ENCODE data around the gene ALG2. TPM values are rescaled to one million over a fixed set of nuclear protein-coding genes. Genes with fewer than 3 reads are reported as not detected.

ALG2 gene, protein sequence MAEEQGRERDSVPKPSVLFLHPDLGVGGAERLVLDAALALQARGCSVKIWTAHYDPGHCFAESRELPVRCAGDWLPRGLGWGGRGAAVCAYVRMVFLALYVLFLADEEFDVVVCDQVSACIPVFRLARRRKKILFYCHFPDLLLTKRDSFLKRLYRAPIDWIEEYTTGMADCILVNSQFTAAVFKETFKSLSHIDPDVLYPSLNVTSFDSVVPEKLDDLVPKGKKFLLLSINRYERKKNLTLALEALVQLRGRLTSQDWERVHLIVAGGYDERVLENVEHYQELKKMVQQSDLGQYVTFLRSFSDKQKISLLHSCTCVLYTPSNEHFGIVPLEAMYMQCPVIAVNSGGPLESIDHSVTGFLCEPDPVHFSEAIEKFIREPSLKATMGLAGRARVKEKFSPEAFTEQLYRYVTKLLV
- 28.1 and 46.6 TPM in 2 replicates for total RNA-seq

- peak; percentile 97 to 98 for DNase-seq (ENCODE audit: low read depth in 2 of 2)
Observed at GRCh38 chr9:99221621-99222415, at the start of gene ALG2, which contains the start of gene SEC61B. Gene ALG2, minus strand, starts transcription at chr9:99221942. Its CDS starts 48 bp downstream, at chr9:99221894. Gene SEC61B, plus strand, starts transcription at chr9:99222282. Its CDS starts 82 bp downstream, at chr9:99222364.

- DNase-seq (ENCODE audit: low read depth in 2 of 2): no peak
Observed at GRCh38 chr9:99270491-99270890, 48.7 kb upstream of the ALG2 start.

DNA sequence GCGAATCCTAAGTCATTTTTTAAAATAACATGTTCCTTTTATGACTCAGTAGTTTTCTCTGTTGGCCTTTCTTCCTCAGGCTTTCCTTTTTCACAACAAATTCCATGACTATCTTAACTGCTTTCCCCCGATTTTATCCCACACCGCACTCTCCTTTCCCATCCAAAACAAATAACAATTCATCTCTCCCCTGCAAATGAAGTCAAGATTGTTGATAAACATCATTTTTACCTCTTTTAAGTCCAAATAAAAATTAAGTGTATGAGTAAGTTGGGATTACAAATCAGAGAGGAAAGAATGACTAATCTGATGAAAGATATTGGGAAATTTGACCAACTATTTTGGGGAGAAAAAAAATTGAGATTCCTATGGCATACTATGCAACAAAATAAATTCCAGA lies 47.7 kb upstream of the ALG2 start:
- DNase-seq (ENCODE audit: low read depth in 2 of 2): peak in 1 of 2 donors; percentile 59

DNA sequence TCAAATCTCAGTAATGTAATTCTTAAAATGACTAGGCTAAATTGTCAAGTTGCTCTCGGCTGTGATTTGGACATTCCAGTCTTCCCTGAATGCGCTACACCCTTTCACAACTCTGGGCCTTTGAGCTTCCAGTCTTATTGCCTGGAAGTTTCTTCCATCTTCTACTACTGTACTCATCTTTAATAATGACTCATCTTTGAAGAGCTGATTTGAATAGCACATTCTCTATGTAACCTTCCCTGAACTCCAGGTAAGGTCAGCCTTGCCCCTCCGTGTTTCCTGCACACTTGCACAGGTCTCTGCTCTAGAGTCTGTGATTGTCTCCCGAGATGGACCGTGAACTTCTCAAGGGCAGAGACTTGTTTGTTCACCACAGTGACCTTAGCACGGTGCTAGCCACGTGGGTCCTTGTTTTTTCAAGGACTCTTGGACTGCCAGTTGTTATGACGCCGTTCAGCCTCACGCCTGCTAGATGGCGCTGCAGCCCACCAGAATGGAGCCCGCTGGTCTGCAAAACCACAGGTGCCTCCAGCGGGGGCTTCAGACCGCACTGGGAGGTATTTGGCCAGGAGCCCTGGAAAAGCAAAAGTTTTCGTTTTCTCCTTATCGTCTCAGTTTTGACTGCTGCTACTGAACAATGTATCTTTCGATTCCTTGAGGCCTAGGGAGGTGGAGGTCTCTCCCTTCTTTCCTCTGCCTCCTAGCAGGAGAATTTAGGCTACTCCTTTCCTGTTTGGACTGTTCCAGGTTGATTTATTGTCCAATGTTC lies 44.7 kb upstream of the ALG2 start:
- peak; percentile 72 to 76 for DNase-seq (ENCODE audit: low read depth in 2 of 2)

DNA sequence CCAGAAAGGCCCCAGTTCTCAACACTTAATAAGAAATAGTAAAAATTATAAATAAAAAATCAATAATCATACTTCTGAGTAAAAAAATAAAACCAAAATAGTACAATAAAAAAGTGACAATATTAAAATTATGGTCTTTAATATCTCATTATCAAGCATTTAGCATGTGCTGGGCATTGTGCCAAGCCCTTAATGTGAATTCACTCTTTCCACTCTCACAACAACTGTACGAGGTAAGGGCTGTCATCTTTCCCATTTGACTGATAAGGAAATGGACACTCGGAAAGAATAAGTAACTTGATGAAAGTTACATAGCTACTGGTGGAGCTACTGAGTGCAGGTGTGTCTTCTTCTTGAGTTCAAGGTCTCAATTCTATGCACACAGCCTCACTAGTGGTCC lies 43.9 kb upstream of the ALG2 start:
- peak in 1 of 2 donors; percentile 49 for DNase-seq (ENCODE audit: low read depth in 2 of 2)

- DNase-seq (ENCODE audit: low read depth in 2 of 2): peak in 1 of 2 donors; percentile 38
Observed at GRCh38 chr9:99264070-99264680, 42.4 kb upstream of the ALG2 start.

GRCh38 chr9:99262949-99263418 lies 41.2 kb upstream of the ALG2 start:
- no peak for DNase-seq (ENCODE audit: low read depth in 2 of 2)

DNA sequence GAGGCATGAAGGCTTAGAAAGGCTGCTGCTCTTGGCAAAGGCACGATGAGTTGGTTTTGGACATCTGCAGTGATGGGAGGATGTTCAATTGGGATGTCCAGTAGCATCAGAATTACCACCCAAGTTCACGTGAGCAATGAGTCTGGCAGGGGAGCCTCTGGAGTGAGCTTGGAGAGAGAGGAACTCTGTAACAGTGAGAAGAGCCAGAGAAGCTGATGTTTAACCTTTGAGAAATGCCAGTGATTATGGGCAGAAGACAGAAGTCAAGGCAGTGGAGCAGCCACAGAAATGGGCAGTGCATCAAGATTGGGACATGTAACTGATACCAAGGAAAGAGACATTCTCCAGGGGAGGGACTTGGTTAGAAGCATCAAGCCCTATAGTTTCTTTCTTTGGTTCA lies 40.2 kb upstream of the ALG2 start:
- DNase-seq (ENCODE audit: low read depth in 2 of 2): no peak

DNA sequence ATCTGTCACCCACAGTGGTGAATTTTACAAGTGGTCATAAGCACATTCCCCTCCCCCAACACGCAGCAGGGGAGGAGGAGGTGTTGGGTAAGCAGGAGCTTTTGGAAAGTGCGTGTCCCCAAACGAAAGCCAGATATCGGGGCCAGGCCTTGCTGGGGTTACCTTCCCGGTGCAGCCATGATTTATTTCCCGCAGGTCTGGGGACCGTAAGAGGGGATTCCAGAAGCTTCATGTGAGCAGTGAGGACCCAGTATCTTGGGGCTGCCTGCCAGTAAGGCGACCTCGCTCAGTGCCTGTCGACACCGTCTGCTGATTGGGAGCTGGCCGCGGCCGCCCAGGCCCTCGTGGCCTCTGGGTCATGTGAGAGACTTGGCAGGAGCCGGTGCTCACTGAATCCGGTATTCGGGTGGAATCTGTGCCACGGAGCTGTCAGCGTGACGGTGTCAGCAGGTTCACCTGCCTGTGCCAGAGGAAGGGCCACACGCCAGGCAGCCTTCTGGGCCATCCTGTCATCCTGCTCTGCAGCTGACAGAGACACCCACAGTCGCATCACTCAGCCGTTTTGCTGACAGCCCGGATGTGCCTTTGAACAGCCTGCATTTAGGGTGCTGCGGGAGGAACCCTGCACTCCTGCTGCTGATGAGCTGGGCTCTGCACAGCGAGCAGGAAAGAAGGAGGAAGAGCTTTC lies 37.6 kb upstream of the ALG2 start:
- DNase-seq (ENCODE audit: low read depth in 2 of 2): peak; percentile 36 to 92

GRCh38 chr9:99257723-99258389 lies 36.1 kb upstream of the ALG2 start:
- no peak for DNase-seq (ENCODE audit: low read depth in 2 of 2)

DNA sequence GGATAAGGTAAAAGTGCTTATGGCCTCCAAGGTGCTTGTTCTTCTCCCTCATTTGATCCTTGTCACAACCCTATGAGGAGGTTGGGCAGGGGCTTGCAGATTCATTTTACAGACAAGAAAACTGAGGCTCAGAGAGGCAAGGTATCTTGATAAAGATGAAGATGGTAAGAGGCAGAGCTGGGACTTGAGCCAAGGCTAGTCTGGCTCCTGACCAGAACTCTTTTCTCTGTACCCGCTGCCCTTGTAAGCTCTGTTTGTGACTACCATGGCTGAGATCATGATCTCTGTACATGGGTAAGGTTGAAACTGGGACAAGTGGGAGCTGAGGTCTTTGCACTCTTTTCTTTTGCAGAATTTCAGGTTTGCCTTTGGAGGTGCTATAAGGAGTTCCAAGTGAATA lies 33.9 kb upstream of the ALG2 start:
- peak in 1 of 2 donors; percentile 5 for DNase-seq (ENCODE audit: low read depth in 2 of 2)

DNA sequence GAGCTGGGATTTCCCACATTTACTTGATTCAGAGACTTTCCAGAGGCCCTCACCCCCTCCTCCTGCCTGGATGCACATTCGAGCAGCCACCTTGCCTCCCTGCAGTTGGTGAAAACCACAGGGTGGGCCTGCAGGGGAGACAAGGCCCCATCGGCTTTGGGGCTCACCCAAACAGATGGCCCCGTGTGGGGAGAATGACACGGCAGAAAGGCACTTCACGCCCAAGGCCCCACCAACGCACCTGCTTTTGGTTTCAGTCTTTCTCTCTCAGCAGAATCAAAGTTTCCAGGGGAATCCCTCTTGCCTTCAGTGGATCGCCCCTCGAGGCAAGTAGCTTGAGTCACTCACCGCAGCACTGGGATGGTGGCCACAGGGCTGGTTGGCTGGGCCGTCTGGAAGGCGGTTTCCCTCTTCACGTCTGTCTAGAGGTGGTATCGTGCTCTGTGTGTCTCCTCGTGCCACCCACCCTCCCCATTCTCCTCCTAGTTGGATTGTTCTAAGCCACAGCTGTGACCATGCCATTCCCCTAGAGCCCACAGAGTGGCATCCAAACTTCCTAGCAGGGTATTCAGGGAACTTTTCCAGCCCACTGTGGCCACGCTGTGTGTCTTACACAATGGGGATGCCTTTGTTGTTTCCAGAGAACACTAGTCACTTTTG lies 32.2 kb upstream of the ALG2 start:
- no peak for DNase-seq (ENCODE audit: low read depth in 2 of 2)

DNA sequence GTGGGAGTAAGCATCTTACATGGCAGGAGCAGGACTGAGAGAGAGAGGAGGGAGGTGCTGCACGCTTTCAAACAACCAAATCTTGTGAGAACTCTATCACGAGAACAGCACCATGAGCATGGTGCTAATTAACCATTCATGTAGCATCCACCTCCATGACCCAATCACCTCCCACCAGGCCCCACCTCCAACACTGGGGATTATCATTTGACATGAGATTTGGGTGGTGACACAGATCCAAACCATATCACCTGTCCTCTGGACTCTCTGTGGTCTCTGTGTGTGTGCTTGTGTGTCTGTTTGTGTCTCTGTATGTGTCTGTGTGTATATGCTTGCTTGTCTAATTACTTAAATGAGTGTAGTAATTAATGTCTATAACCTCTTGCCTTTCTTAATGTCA lies 31.4 kb upstream of the ALG2 start:
- no peak for DNase-seq (ENCODE audit: low read depth in 2 of 2)

DNA sequence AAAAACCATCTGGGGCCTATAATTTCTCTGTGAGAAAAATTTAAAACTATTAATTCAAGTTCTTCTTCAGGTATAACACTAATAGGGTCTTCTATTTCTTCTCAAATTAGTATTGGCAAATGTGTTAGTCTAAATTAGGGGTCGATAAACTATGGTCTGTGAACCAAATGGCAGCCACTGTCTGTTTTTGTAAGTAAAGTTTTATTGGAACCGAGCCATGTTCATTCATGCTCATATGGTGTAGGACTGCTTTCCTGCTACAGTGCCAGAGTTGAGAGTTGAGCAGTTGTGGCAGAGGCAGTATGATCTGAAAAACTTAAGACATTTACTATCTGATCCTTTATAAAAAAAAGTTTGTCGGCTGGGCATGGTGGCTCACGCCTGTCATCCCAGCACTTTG lies 29.4 kb upstream of the ALG2 start:
- no peak for DNase-seq (ENCODE audit: low read depth in 2 of 2)

- no peak for DNase-seq (ENCODE audit: low read depth in 2 of 2)
Observed at GRCh38 chr9:99249619-99250018, 27.9 kb upstream of the ALG2 start.

DNA sequence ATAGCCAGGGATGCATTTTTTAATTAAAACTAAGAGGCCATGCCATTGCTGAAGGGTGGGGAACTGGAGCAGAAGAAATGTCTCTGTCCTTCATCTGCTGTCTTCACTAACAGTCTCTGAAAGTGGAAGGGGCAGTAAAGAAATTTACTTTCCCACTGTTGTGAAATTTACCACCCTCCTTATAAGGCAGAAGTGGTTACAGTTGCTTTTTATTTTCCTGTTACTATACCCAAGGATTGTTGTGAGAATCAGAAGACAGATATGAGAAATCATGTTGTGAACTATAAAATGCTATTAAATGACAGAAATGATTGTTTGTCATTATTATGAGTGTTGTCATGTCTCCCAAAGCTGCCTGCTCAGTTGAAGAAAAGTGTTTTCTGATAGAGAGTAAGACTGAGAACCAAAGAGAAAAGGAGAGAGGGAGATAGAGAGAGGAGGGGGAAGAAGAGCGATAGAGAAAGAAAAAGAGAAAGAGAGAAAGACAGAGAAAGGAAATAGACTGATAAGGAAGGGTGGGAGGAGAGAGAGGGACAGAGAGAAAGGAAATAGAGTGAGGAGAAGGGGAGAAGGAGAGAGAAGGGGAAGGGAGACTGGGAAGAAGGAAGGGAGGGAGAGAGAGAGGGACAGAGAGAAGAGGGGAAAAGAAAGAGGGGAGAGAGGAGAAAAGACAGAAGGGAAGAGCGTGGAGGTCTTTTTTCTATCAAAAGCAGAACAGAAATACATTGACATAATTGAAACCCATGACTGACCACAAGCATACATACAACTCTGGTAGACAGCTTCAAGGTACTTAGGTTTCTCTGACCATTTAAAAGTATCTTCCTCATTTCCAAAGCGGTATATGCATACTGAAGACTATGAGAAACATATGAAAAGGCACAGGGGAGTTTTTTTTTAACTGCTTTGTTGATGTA lies 22.9 kb upstream of the ALG2 start:
- no peak for DNase-seq (ENCODE audit: low read depth in 2 of 2)

DNA sequence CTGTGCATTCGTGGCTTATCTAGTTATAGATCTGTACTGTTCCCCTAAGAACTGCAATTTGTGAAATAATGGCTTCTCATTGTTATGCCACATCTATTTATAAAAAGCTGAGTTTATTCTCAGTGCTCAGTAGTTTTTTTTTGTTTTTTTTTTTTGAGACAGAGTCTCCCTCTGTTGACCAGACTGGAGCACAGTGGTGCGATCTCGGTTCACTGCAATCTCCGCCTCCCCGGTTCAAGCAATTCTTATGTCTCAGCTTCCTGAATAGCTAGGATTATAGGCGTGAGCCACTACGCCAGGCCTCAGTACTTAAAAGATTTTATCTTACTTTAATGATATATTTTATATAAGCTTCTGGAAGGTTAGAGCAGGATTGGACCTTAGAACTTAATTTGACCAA lies 19.4 kb upstream of the ALG2 start:
- DNase-seq (ENCODE audit: low read depth in 2 of 2): peak in 1 of 2 donors; percentile 66

DNA sequence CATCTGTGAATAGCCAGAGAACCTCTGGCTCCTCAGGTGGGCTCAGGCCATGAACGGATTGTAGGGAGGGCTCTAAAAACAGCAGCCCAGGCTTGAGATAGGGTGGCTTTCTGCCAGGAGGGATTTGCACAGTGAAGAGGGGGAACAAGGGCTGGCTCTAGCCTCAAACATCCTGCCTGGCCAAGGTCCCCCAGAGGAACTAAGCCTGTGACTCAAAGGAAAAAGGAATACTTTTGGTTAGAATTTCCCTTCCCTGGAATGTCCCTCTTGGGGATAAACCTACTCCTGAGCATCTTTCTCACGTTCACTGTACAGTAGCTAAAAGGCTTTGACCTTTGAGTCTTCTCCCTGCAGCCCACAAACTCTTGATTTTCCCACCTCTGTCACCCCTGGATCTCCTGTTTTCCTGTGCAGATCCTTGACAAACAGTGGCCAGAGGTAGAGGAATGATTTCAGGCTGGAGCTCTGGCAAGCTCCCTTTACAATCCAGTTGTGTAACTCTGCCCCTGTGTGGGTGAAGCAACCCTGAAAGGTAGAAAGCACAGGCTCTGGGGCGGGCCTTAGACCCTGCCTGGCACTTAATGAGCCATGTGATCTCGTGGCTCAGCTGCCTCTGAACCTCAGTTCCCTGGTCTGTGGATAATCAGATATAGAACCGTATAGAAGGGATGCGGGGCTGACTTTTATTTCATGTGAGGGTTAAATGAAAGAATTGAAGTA lies 17.8 kb upstream of the ALG2 start:
- peak in 1 of 2 donors; percentile 13 for DNase-seq (ENCODE audit: low read depth in 2 of 2)

Measured in lung microvascular endothelial cell (primary cell).